MM.1S (cell line): ENCODE results near the gene CACNA1H.
"Not testable (repeated sequence)": the region's sequence is repeated elsewhere in the genome, so short reads cannot be mapped to it uniquely, and the experiment has no call there.

Experiments
- DNase-seq: peaks from one replicate; pipeline ENCODE4 v3.0.0-alpha.2; 2015
- H2AFZ ChIP-seq: fragments of 300-600 bp; sonication (generic); 2 replicates; pipeline ENCODE4 v1.6.0; 2016; ENCODE audit warnings: antibody characterized with exemption, low read length
- H3F3A ChIP-seq: fragments of 300-600 bp; sonication (generic); 2 replicates; pipeline ENCODE4 v1.6.1; 2016; ENCODE audit warnings: mild to moderate bottlenecking, antibody characterized with exemption, low read length, moderate library complexity, mixed read lengths; ENCODE audit not compliant: insufficient read depth
- H3K27ac ChIP-seq: fragments of 300-600 bp; sonication (generic); 2 replicates; pipeline ENCODE4 v1.5.1; 2016; ENCODE audit warnings: mild to moderate bottlenecking, low read length
- H3K27me3 ChIP-seq: fragments of 300-600 bp; sonication (generic); replicated peaks from 2 replicates; pipeline ENCODE4 v1.6.0; 2016; ENCODE audit warnings: low read length; ENCODE audit not compliant: insufficient read depth
- H3K36me3 ChIP-seq: fragments of 300-600 bp; sonication (generic); replicated peaks from 2 replicates; pipeline ENCODE4 v1.6.1; 2016; ENCODE audit warnings: mild to moderate bottlenecking, low read length, mixed read lengths; ENCODE audit not compliant: insufficient read depth
- H3K4me1 ChIP-seq: fragments of 300-600 bp; sonication (generic); 2 replicates; pipeline ENCODE4 v1.6.1; 2016; ENCODE audit warnings: low read length, mixed read lengths
- H3K4me2 ChIP-seq: fragments of 300-600 bp; sonication (generic); 2 replicates; pipeline ENCODE4 v1.6.0; 2016; ENCODE audit warnings: low read depth, low read length
- H3K4me3 ChIP-seq: fragments of 300-600 bp; sonication (generic); 2 replicates; pipeline ENCODE4 v1.5.1; 2016; ENCODE audit warnings: low read length, mixed read lengths
- H3K79me2 ChIP-seq: fragments of 300-600 bp; sonication (generic); 2 replicates; pipeline ENCODE4 v1.6.1; 2016; ENCODE audit warnings: mixed run types, low read length, mixed read lengths
- H3K9ac ChIP-seq: fragments of 300-600 bp; sonication (generic); 2 replicates; pipeline ENCODE4 v1.6.1; 2016; ENCODE audit warnings: low read length, mixed read lengths
- H3K9me2 ChIP-seq: fragments of 300-600 bp; sonication (generic); replicated peaks from 2 replicates; pipeline ENCODE4 v1.6.1; 2016; ENCODE audit warnings: mild to moderate bottlenecking, low read length, mixed read lengths; ENCODE audit not compliant: insufficient read depth
- H3K9me3 ChIP-seq: fragments of 300-600 bp; sonication (generic); replicated peaks from 2 replicates; pipeline ENCODE4 v1.6.1; 2016; ENCODE audit warnings: mild to moderate bottlenecking, low read length, mixed read lengths; ENCODE audit not compliant: insufficient read depth
- H4K20me1 ChIP-seq: fragments of 300-600 bp; sonication (generic); 2 replicates; pipeline ENCODE4 v1.6.1; 2016; ENCODE audit warnings: mild to moderate bottlenecking, low read length, moderate library complexity, mixed read lengths; ENCODE audit not compliant: insufficient read depth
- EZH2 ChIP-seq: fragments of 300-600 bp; sonication (generic); optimal IDR thresholded peaks from 2 replicates; pipeline ENCODE3; 2017; ENCODE audit warnings: low read depth, mild to moderate bottlenecking, antibody characterized with exemption, low read length, mixed read lengths
- EZH2phosphoT487 ChIP-seq: fragments of 300-600 bp; sonication (generic); IDR thresholded peaks from 2 replicates; pipeline ENCODE4 v1.6.1; 2018; ENCODE audit warnings: antibody characterized with exemption, low read length
- TF ChIP-seq, protein P1 (sequence below): fragments of 300-600 bp; sonication (generic); IDR thresholded peaks from 2 replicates; pipeline ENCODE4 v1.5.1; 2016; ENCODE audit warnings: antibody characterized with exemption, low read length, mixed read lengths

The CACNA1H gene

DNA sequence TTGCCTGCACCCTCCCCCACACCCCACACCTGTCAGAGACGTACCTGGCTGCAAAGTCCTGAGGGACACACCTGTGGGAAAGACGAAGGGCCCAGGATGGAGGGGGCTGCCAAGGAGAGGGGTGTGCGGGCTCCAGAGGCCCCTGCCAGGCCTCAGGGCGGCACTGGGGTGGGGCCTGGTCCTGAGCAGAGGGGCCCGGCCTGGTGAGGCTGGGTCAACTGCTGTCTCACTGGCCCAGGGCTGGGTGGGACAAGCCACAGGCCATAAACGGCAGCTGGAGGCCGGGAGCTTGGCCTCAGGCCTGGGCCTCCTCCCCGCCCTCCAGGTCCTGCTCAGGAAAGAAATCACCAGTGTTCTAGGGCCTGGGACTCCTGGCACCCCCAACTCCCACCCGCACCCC, 71.7 kb downstream of the CACNA1H start:
- no peaks in the 10 kb centered on the region for H3K9me2 ChIP-seq
- DNase-seq = no peak
- H3K27me3 ChIP-seq = peaks cover 69% of the 10 kb centered on the region
- no peak overlapping the region for H3K9ac ChIP-seq
- H3F3A ChIP-seq = no peaks in the 10 kb centered on the region
- H4K20me1 ChIP-seq = no peaks in the 10 kb centered on the region
- H3K27ac ChIP-seq = no peak overlapping the region
- no peaks in the 10 kb centered on the region for H3K36me3 ChIP-seq
- no peaks in the 10 kb centered on the region for H3K9me3 ChIP-seq
- TF ChIP-seq, protein P1, sequence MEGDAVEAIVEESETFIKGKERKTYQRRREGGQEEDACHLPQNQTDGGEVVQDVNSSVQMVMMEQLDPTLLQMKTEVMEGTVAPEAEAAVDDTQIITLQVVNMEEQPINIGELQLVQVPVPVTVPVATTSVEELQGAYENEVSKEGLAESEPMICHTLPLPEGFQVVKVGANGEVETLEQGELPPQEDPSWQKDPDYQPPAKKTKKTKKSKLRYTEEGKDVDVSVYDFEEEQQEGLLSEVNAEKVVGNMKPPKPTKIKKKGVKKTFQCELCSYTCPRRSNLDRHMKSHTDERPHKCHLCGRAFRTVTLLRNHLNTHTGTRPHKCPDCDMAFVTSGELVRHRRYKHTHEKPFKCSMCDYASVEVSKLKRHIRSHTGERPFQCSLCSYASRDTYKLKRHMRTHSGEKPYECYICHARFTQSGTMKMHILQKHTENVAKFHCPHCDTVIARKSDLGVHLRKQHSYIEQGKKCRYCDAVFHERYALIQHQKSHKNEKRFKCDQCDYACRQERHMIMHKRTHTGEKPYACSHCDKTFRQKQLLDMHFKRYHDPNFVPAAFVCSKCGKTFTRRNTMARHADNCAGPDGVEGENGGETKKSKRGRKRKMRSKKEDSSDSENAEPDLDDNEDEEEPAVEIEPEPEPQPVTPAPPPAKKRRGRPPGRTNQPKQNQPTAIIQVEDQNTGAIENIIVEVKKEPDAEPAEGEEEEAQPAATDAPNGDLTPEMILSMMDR = no peak
- TF ChIP-seq EZH2phosphoT487 = no peak
- TF ChIP-seq EZH2 = no peak
- H2AFZ ChIP-seq = no peak overlapping the region
- H3K4me1 ChIP-seq = no peaks in the 10 kb centered on the region
- no peaks in the 10 kb centered on the region for H3K79me2 ChIP-seq
- no peak overlapping the region for H3K4me3 ChIP-seq
- no peak overlapping the region for H3K4me2 ChIP-seq

DNA sequence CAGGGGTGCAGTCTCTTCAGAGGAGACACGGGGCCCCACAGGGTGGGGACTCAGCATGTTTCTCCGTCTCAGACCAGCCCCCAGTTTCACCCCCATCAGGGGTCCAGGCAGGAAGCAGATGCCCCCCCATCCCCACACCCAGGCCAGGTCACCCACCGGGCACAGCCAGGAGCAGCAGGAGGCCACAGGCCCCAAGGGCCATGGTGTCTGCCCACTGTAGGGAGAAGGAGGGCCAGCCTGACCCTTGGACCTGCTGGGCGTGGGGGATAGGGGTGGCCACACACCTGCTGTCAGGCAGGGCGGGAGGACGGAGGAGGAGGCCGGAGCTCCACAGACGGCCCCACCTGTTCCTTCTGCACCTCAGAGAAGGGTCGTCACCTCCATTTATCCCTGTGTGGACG, 72.1 kb downstream of the CACNA1H start, which contains the start of gene TPSG1:
TSS of gene TPSG1 (minus strand) at position 218 of the 401 bp plus-strand sequence. CDS start at position 202, 16 bp downstream.
- Histone ChIP-seq H4K20me1 (no peaks in the 10 kb centered on the region), H2AFZ (no peak within 1 kb of the TSS), H3K9ac (no peak within 1 kb of the TSS), H3K4me2 (no peak within 1 kb of the TSS), H3F3A (no peaks in the 10 kb centered on the region), H3K27me3 (peaks cover 64% of the 10 kb centered on the region), H3K79me2 (no peaks in the 10 kb centered on the region), H3K4me1 (no peaks in the 10 kb centered on the region), H3K4me3 (no peak within 1 kb of the TSS), H3K36me3 (no peaks in the 10 kb centered on the region), H3K27ac (no peak within 1 kb of the TSS), H3K9me3 (no peaks in the 10 kb centered on the region), H3K9me2 (no peaks in the 10 kb centered on the region)
- TF ChIP-seq EZH2phosphoT487 = no peak
- TF ChIP-seq, protein P1 = no peak
- no peak for TF ChIP-seq EZH2
- DNase-seq = no peak

GRCh38 chr16:1225728-1226311, 72.9 kb downstream of the CACNA1H start:
- not testable (repeated sequence) for H4K20me1 ChIP-seq, H3K9ac ChIP-seq, H3K9me3 ChIP-seq, H3K4me1 ChIP-seq, H3F3A ChIP-seq, H3K79me2 ChIP-seq, H3K27ac ChIP-seq, H3K4me2 ChIP-seq, H3K4me3 ChIP-seq, DNase-seq, H3K9me2 ChIP-seq, H3K36me3 ChIP-seq, H2AFZ ChIP-seq
- peaks cover 57% of the 10 kb centered on the region for H3K27me3 ChIP-seq

DNA sequence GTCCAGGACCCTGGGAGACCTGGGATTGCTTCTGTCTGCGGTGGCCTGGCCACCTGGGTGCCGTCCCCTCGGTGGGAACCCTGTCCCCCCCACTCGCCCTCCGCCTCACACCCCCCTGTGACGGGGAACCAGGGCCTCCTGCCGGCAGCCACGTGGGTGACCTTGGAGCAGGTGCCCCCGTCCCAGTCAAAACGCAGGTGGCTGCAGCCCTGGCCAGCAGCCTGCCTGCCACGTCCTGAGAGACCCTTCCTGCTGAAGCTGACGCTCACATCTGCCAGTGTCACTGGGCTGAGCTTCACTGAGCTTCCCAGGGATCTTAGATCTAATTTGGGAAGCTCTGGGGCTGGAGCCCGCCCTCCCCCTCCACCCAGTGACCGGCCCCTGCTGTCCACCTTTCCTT, 73.8 kb downstream of the CACNA1H start:
- H3K9me2 ChIP-seq, H3F3A ChIP-seq, H3K9me3 ChIP-seq, H3K4me3 ChIP-seq, H2AFZ ChIP-seq, H3K36me3 ChIP-seq, H3K79me2 ChIP-seq, H3K4me2 ChIP-seq, H3K27ac ChIP-seq, H3K9ac ChIP-seq, H4K20me1 ChIP-seq, H3K4me1 ChIP-seq, DNase-seq: not testable (repeated sequence)
- H3K27me3 ChIP-seq = peaks cover 48% of the 10 kb centered on the region

DNA sequence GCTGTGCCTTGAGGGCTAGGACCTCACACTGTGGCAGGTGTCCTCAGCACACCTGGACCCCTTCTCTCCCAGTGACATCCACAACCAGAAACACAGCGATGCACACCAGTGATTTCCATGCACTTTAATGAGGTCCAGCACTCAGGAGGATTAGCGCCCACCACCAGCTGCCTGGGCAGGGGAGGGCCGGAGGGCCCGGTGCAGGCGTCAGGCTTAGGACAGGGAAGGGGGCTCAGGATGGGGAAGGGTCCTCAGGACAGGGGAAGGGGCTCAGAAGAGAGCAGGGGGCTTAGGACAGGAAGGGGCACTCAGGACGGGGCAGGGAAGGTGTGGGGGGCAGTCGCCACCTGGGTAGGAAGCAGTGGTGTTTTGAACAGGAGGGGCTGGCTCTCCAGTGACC, 75.3 kb downstream of the CACNA1H start:
- H3K9me2 ChIP-seq, H2AFZ ChIP-seq, H3K9ac ChIP-seq, DNase-seq, H3K36me3 ChIP-seq, H3K79me2 ChIP-seq, H4K20me1 ChIP-seq, H3K27ac ChIP-seq, H3F3A ChIP-seq, H3K9me3 ChIP-seq, H3K4me3 ChIP-seq, H3K4me2 ChIP-seq, H3K4me1 ChIP-seq: not testable (repeated sequence)
- peaks cover 33% of the 10 kb centered on the region for H3K27me3 ChIP-seq

- not testable (repeated sequence) for H3F3A ChIP-seq, H3K27ac ChIP-seq, H3K4me1 ChIP-seq, H3K4me2 ChIP-seq, H3K9ac ChIP-seq, H3K36me3 ChIP-seq, H3K79me2 ChIP-seq, DNase-seq, H3K9me2 ChIP-seq, H3K4me3 ChIP-seq, H2AFZ ChIP-seq, H4K20me1 ChIP-seq, H3K9me3 ChIP-seq
- peaks cover 20% of the 10 kb centered on the region for H3K27me3 ChIP-seq
Observed at GRCh38 chr16:1229476-1229875, 76.6 kb downstream of the CACNA1H start.
